Stimulated activated naive CD8-positive, alpha-beta T cell treated with anti-CD3 and anti-CD28 coated beads, Interleukin-15, Interleukin-2, amounts not matched to agents 100 ng/mL and 50 ng/mL, for 24 hours (primary cell): ENCODE data around the gene MARS2.
"Not testable (repeated sequence)": the region's sequence is repeated elsewhere in the genome, so short reads cannot be mapped to it uniquely, and the experiment has no call there.

Experiments used
- H3K27ac Mint-ChIP-seq: one replicate; pipeline ENCODE4 v1.8.0; 2021; ENCODE audit warnings: mild to moderate bottlenecking, mixed read lengths
- H3K27me3 Mint-ChIP-seq: one replicate; pipeline ENCODE4 v1.8.0; 2021; ENCODE audit warnings: mixed read lengths
- H3K36me3 Mint-ChIP-seq: one replicate; pipeline ENCODE4 v1.8.0; 2021; ENCODE audit warnings: low read depth, mixed read lengths
- H3K4me1 Mint-ChIP-seq: one replicate; pipeline ENCODE4 v1.8.0; 2021; ENCODE audit warnings: low read depth, mixed read lengths
- H3K4me3 Mint-ChIP-seq: one replicate; pipeline ENCODE4 v1.8.0; 2021; ENCODE audit warnings: mild to moderate bottlenecking, mixed read lengths
- H3K9me3 Mint-ChIP-seq: one replicate; pipeline ENCODE4 v1.8.0; 2021; ENCODE audit warnings: mixed read lengths

MARS2 gene

DNA sequence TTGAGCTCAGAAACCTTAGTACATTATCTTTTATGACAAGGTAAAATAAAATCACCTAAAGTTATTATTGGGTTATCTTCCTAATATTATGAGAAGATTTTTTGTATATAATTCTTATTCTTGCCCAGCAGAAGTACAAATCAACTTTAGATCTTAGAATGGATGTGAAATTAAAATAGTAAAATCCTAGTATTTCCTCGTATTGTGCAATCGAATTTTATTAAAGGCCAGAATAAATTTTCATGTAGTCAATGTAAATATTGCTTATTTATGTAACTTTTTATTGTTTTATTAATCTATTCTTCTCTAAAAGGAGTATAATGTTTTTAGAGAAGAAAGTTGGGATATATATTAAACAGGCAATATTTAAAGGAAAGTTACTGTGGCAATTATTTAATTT is 12.7 kb downstream of the MARS2 start:
- Mint-ChIP-seq H3K36me3 (peaks cover 29% of the 10 kb centered on the region), H3K27ac (no peak overlapping the region)

DNA sequence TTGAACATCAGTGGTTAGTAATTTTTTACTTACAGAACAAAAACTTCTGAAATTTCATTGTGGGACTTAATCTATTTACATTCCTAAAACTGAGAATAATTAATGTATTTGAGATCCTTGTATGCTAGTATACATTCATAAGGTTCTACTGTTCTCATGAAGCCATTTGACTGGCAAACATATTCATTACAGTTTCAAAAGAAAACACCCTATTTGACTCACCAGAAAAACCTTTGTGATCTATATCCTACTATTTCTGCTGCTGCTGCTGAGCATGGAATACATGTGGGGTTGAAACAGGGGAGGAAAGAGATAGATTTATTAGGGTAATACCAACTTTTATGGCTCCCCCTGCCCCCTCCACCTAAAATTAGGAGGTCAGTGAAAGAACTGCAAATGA is 21.8 kb downstream of the MARS2 start:
- Mint-ChIP-seq H3K9me3 (peaks cover 7% of the 10 kb centered on the region), H3K4me1 (no peaks in the 10 kb centered on the region), H3K4me3 (no peak overlapping the region), H3K36me3 (peaks cover 7% of the 10 kb centered on the region), H3K27ac (no peak overlapping the region), H3K27me3 (no peaks in the 10 kb centered on the region)

More for the DNA sequence above, 12.7 kb downstream of the MARS2 start:
- Mint-ChIP-seq H3K4me1 (no peaks in the 10 kb centered on the region), H3K4me3 (no peak overlapping the region), H3K9me3 (no peaks in the 10 kb centered on the region), H3K27me3 (no peaks in the 10 kb centered on the region)

DNA sequence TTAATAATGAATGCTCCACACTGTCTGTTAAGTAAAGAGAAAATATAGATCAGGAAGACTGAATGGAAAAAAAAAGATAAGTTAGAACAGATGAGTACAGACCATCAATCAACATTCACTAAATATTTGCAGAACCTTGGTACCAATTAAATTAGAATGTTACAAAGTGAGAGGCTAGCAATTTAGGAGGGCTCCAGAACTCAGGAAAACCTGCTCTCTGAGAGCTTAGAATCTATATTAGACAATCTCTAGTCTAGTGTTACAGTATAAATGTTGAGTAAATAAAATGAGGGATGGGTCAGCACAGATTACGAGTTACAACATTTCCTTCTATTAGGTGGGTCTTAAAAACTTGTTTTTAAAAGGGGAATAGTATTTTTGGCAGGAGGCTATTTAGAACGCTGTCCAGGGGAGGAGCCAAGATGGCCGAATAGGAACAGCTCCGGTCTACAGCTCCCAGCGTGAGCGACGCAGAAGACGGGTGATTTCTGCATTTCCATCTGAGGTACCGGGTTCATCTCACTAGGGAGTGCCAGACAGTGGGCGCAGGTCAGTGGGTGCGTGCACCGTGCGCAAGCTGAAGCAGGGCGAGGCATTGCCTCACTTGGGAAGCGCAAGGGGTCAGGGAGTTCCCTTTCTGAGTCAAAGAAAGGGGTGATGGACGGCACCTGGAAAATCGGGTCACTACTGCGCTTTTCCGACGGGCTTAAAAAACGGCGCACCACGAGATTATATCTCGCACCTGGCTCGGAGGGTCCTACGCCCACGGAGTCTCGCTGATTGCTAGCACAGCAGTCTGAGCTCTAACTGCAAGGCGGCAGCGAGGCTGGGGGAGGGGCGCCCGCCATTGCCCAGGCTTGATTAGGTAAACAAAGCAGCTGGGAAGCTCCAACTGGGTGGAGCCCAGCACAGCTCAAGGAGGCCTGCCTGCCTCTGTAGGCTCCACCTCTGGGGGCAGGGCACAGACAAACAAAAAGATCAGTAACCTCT is 23.7 kb downstream of the MARS2 start:
- not testable (repeated sequence) for H3K4me3 Mint-ChIP-seq, H3K36me3 Mint-ChIP-seq, H3K4me1 Mint-ChIP-seq, H3K27ac Mint-ChIP-seq, H3K9me3 Mint-ChIP-seq, H3K27me3 Mint-ChIP-seq

DNA sequence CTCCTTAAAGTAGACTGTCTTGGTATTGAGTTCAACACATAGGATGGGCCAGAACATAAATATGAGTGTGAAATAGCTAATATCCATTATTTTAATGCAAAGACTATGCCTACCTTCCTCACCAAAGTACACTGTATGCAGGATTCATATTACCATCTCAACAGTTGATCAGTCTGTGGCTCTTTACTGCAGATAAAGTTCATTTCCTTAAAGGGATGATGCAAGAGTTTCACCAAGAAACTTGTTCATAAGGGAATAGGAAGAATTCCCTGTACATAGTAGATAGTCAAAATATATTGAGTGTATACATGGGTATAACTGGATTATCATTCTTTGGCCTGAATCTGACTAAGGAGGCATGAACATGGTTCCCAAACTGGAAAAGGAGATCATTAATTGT is 35.0 kb downstream of the MARS2 start:
- Mint-ChIP-seq H3K27me3 (peaks cover 20% of the 10 kb centered on the region), H3K36me3 (no peaks in the 10 kb centered on the region), H3K9me3 (no peaks in the 10 kb centered on the region), H3K4me3 (no peak overlapping the region), H3K4me1 (no peaks in the 10 kb centered on the region), H3K27ac (no peak overlapping the region)
